Osteocyte (in vitro differentiated cells): ENCODE data around the gene SMPD3. TPM values are rescaled to one million over a fixed set of nuclear protein-coding genes. Genes with fewer than 3 reads are reported as not detected.

Experiments used
- DNase-seq: peaks from one replicate; pipeline ENCODE4 v3.0.0; 2021; ENCODE audit warnings: mixed read lengths; ENCODE audit not compliant: unreplicated experiment; ENCODE audit errors: extremely low spot score
- H3K27ac Mint-ChIP-seq: one replicate; pipeline ENCODE4 v1.8.0; 2021; ENCODE audit warnings: mild to moderate bottlenecking, mixed read lengths; ENCODE audit not compliant: unreplicated experiment
- H3K27me3 Mint-ChIP-seq: one replicate; pipeline ENCODE4 v1.8.0; 2021; ENCODE audit warnings: mixed read lengths; ENCODE audit not compliant: unreplicated experiment
- H3K36me3 Mint-ChIP-seq: one replicate; pipeline ENCODE4 v1.8.0; 2021; ENCODE audit warnings: mixed read lengths; ENCODE audit not compliant: unreplicated experiment
- H3K4me1 Mint-ChIP-seq: one replicate; pipeline ENCODE4 v1.8.0; 2021; ENCODE audit warnings: mixed read lengths; ENCODE audit not compliant: unreplicated experiment
- H3K4me3 Mint-ChIP-seq: one replicate; pipeline ENCODE4 v1.8.0; 2021; ENCODE audit warnings: mild to moderate bottlenecking, moderate library complexity, mixed read lengths; ENCODE audit not compliant: unreplicated experiment
- H3K9me3 Mint-ChIP-seq: one replicate; pipeline ENCODE4 v1.8.0; 2021; ENCODE audit warnings: mixed read lengths; ENCODE audit not compliant: unreplicated experiment
- total RNA-seq: library from RNA; stranded (reverse); gene quantifications from 2 replicates; pipeline ENCODE4 v1.2.1, GENCODE V29; 2021
- TF ChIP-seq, protein P1 (sequence below): fragments of 200-600 bp; sonication (generic); IDR thresholded peaks from 2 replicates; pipeline ENCODE4 v1.5.0; 2021; ENCODE audit warnings: antibody characterized with exemption, mild to moderate bottlenecking, moderate library complexity

The SMPD3 gene
- total RNA-seq, 1 donor from 2014 or later: not detected

DNA sequence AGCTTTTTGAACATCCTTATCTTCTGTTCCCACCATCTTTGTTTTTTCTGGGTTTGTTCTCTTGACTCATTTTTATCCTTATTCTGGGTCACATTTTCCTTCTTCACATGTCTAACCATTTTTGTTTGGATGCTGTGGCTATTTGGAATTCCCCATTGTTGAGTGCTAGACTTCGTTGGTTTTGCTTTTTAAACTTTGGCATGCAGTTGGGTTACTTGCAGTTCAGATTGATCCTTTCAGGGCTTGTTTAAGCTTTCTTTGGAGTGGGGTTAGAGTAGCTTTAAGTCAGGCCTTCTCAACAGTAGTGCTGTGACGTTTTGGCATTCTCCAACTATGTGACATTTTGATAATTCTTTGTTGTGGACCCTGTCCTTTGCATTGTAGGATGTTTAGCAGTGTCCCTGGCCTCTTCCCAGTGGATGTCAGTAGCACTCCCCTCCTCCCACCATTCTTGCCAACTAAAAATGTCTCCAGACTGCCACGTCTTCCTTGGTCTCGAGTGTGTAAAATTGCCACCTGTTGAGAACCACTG lies 116.4 kb downstream of the SMPD3 start:
- no peak for DNase-seq
- peak overlapping the region; percentile 81 for H3K27ac Mint-ChIP-seq
- H3K9me3 Mint-ChIP-seq: no peaks in the 10 kb centered on the region
- peaks cover 5% of the 10 kb centered on the region for H3K36me3 Mint-ChIP-seq
- TF ChIP-seq, protein P1, sequence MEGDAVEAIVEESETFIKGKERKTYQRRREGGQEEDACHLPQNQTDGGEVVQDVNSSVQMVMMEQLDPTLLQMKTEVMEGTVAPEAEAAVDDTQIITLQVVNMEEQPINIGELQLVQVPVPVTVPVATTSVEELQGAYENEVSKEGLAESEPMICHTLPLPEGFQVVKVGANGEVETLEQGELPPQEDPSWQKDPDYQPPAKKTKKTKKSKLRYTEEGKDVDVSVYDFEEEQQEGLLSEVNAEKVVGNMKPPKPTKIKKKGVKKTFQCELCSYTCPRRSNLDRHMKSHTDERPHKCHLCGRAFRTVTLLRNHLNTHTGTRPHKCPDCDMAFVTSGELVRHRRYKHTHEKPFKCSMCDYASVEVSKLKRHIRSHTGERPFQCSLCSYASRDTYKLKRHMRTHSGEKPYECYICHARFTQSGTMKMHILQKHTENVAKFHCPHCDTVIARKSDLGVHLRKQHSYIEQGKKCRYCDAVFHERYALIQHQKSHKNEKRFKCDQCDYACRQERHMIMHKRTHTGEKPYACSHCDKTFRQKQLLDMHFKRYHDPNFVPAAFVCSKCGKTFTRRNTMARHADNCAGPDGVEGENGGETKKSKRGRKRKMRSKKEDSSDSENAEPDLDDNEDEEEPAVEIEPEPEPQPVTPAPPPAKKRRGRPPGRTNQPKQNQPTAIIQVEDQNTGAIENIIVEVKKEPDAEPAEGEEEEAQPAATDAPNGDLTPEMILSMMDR: no peak
- H3K4me1 Mint-ChIP-seq: peaks cover 24% of the 10 kb centered on the region
- H3K4me3 Mint-ChIP-seq: no peak overlapping the region
- no peaks in the 10 kb centered on the region for H3K27me3 Mint-ChIP-seq

DNA sequence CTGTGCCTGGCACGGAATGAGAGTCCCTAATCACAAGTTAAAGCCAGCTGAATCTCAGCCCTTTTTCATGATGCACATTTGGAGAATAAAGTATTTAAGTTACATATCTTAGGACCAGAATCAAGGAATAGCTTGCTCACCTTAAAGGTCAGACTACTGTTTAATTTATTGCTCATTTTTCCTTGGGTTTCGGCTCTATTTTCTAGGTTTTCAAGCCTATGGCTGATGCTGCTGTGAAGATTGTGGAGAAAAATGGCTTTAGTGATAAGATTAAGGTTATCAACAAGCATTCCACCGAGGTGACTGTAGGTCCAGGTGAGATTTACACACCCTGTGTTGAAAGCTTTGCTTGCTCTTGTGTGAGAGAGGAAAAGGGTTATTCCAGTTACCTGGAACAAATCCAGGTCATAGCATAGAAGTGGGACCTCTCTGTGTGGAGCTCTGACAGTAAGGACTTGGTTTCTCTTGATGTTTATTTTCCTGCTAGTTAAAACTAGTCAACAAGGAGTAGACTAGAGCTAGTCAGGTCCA lies 119.4 kb downstream of the SMPD3 start:
- Mint-ChIP-seq H3K9me3 (no peaks in the 10 kb centered on the region), H3K36me3 (peaks cover 7% of the 10 kb centered on the region), H3K4me3 (no peak overlapping the region), H3K4me1 (peaks cover 19% of the 10 kb centered on the region), H3K27ac (no peak overlapping the region), H3K27me3 (no peaks in the 10 kb centered on the region)
- TF ChIP-seq, protein P1: no peak
- DNase-seq: no peak

DNA sequence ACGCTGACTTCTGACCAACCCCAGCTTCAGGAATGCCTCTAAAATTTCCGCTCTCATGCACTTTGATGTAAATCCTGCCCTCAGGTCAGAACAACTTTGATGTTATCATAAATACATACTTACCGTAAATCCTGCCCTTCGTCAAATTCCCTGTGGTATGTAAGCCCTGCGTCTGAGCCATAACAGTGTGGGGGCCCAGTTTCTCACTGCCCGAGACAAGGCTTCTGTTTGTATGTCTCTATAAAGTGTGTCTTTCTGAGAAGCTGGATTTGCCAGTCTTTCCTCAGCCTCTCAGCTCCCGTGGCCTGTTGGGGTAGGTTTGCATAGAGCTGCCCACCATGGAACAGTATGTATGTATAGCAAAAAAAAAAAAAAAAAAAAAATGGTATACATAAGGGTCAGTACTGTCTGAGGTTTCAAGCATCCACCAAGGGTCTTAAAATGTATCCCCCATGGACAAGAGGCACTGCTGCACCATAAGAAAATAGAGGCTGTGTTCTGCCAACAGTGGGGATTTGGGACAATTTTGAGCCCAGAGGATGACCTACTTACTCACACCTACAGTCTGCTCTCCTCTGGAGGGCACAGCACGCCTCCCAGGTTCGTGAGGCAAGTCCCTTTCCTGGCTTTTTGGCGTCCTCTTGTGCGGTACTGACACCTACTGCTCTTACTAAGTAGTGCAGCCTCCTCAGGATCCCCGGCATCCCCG lies 120.0 kb downstream of the SMPD3 start:
- H3K27ac Mint-ChIP-seq: no peak overlapping the region
- H3K4me3 Mint-ChIP-seq: no peak overlapping the region
- H3K36me3 Mint-ChIP-seq: peaks cover 13% of the 10 kb centered on the region
- H3K4me1 Mint-ChIP-seq: peaks cover 16% of the 10 kb centered on the region
- TF ChIP-seq, protein P1: peak; percentile 93
- DNase-seq: peak; percentile 93
- no peaks in the 10 kb centered on the region for H3K27me3 Mint-ChIP-seq
- H3K9me3 Mint-ChIP-seq: no peaks in the 10 kb centered on the region

DNA sequence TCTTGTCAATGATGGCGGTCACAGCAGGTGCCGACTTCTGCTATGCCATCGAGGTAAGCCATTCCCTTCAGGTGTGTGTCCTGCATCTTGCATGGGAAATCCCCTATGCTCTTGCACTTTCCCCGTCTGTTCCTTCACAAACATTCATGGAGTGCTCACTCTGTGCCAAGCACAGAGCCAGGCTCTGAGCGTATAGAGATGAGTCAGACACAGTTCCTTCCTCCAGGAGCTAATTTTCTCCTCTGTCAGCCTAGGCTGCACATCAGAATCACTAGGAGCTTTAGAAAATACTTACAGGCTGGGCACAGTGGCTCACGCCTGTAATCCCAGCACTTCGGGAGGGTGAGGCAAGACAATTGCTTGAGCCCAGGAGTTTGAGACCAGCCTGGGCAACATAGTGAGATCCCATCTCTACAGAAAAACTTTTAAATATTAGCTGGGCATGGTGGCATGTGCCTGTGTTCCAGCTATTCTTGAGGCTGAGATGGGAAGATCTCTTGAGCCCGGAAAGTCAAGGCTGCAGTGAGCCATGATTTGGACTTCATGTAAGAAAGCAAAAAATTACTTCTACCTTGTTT lies 123.4 kb downstream of the SMPD3 start:
- Mint-ChIP-seq H3K4me3 (no peak overlapping the region), H3K27me3 (no peaks in the 10 kb centered on the region)

More for the DNA sequence above, 123.4 kb downstream of the SMPD3 start:
- peaks cover 5% of the 10 kb centered on the region for H3K4me1 Mint-ChIP-seq
- peaks cover 23% of the 10 kb centered on the region for H3K36me3 Mint-ChIP-seq
- H3K9me3 Mint-ChIP-seq: no peaks in the 10 kb centered on the region
- no peak overlapping the region for H3K27ac Mint-ChIP-seq
- no peak for DNase-seq
- TF ChIP-seq, protein P1: no peak
